DMS153 treated with DMSO at 0.1 percent for 48 hours (cell line): Measurements from ENCODE around the gene CEP131.

Source experiments
- DNase-seq: peaks from one replicate; lab custom pipeline; 2025; ENCODE audit not compliant: unreplicated experiment; lab: John Stamatoyannopoulos, UW

The CEP131 gene

DNA sequence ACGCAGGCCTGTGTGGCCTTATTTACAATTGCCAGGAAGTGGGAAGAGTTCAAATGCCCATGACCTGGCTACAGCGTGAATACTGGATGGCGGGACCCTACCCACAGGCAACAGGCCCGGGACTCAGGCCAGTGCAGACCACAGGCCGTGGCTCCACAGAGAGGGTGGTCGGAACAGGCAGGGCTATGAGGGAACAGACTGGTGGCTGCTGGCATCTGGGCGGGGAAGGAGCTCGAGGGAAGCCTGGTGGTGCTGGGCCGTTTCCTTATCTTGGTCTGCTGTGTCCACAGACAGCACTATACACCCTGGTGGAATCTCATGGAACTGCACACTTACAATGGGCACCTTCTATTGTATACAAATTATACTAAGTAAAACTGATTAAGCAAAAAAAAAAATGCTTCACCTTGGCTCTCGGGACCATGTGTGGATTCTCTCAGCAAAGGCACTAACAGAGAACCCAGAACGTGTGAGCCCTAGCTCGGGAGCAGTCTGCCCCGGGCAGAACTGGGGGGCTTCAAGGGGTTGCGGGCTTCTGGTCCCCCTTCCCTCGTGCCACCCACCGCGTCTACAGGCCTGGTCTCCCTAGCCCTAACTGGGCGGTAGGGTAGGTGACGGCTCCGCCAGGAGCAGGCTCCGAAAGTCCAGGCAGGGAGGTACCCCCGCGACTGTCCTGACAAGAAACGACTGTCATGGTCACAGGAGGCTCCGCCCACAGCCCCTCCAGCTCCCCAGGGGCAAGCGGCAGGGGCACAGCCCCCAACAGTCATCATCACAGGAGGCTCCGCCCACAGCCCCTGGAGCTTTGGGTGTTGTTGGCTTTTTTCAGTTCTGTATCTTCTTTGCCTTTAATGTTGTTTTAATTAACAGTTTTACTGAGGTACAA lies 21.8 kb downstream of the CEP131 start:
- DNase-seq, result peak; percentile 11

GRCh38 chr17:81200201-81200600 lies 22.6 kb downstream of the CEP131 start:
- no peak for DNase-seq

DNA sequence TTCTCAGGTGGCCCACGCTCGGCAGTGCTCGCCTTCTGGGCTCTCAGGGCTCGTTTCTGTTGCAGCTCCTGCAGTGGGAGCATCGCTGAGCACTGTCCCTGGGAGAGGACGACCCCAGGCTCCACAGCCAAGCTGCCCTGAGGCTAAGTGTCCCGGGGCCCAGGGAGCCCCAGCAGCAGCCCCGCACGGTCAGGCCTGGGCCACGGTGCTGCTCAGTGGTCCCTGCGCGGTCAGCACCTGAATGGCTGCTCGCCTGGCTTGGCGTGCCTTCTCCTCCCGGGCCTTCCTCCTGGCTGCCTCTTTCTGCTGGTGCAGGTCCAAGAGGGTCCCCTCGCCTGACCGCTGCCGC lies 23.3 kb downstream of the CEP131 start:
- no peak for DNase-seq

DNA sequence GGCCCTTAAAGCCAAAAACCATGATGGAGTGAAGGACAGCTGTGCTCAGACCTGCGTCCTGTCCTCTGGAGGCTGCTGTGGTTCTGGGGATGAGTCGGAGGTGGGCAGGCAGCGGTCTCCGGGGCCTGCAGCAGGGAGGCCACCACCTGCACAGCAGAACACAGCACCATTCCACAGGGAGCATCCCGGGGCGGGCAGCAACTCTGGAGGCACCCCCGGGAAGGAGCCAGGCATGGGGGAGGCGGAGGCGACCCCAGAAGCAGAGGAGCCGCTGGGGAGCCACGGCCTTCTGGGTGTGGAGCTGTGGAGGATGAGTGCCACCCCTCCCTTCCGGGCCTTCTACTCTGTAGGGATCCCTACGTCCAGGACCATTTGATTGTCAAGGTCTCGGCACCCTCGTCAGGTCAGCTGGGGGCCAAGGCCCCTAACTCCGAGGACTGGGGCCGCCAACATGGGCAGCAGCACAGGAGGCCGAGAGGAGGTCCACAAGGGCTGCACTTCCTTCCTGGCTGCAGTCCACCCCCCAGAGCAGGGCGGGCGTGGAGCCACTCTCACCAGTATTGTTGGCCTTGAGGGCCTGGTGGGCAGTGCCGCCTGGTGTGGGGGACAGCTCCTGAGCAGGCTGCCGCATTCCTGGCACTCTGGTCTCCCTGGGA lies 23.8 kb downstream of the CEP131 start:
- DNase-seq, result no peak

GRCh38 chr17:81197831-81198490 lies 24.8 kb downstream of the CEP131 start:
- DNase-seq, result no peak

- DNase-seq, result no peak
Observed at GRCh38 chr17:81197409-81197795, 25.4 kb downstream of the CEP131 start.

- no peak for DNase-seq
Observed at GRCh38 chr17:81196505-81197408, 26.0 kb downstream of the CEP131 start.

DNA sequence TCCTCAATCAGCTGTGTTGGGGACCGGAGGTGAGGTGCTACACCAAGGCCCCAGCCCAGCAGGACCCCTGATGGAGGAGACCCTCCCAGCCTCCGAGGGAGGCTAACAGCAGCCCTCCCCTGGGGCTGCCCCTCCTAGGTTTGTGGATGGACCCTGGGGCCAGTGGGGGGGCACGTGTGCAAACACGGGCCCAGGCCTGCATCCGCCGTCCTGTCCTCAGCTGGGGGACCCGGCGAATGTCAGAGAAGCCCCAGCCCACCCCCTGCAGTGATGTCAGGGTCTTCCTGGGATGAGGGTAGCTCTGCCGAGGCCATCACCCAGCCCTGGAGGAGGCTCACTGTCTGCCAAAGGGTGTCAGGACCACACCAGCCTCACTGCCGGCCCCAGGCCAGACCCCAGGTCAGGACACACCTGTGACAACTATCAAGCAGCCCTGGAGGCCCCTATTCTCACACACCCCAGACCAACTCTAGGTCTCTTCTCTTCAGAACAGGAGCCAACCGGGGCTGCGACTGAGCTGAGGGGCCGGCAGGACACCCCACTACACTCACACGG lies 26.7 kb downstream of the CEP131 start:
- DNase-seq, result no peak

GRCh38 chr17:81194941-81195901 lies 27.5 kb downstream of the CEP131 start:
- DNase-seq, result no peak

DNA sequence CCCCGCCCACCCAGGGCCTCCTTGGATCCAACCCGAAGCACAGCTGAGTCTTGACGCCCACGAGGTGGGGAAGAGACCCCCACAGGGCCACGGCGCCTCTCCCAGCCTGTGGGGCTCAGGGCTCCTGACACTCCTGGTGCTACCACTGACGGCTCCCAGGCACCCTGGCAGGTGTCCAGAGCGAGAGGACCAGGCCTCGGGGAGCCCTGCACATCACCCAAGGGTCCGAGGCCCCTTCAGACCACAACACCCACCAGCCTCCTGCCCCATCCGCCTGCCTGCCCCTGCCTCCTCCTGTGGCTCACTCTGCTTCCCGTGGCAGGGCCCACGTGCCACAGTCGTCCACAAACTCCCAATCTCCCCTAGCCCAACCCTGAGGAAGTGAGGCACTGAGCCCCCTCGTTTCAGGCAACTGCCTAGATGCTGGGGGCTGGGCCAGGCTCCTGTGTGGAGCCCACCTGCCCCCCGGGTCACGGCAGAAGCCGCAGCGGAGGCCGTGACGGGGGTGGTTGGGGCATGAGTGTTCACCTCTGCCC lies 28.5 kb downstream of the CEP131 start:
- no peak for DNase-seq

- no peak for DNase-seq
Observed at GRCh38 chr17:81193470-81194224, 29.1 kb downstream of the CEP131 start.

DNA sequence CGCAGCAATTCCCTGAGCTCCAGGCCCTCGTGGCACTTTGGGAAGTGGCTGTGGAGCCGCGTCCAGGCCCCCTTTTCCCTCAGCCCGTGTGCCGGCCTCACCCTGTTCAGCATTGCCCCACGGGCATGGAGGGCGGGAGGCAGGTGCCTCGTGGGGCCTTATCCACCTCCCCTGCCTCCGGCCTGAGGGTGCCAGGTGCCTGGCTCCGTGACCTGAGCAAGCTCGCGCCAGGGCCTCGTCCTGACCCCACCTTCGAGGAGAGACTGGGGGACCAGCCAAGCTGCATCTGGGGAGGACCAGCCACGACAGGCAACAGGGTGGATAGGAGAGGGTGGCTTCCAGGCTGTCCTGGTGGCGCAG lies 29.7 kb downstream of the CEP131 start:
- DNase-seq, result no peak

DNA sequence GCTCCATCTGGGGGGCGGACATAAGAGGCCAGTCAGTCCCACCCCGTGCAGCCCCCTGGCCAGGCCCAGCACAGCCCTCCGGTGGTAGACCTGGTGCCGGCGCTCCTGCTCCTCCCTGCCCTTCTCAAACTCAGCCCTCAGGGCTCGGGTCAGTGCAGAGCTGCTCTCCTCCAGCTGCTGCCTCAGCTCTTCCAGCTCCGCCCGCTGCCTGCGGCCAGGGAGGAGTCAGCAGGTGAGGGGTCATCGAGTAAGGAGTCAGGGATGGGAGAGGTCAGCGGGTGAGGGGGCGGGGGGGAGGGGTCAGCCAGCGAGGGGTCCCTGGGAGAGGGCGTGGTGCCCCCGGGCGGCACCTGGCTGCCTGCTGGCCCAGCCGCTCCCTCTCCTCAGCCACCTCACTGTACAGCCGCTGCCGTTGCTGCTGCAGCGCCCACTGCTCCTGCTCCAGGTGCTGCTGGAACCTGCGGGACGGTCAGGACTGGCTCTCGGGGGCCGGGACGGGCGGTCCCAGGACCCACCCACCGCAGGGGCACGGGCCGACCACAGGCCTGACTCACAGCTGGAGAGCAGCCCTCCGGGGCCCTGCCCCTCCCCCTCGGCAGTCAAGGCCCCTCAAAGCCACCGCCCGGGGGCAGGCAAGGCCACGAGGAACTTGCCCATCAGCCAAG lies 30.2 kb downstream of the CEP131 start:
- no peak for DNase-seq

- no peak for DNase-seq
Observed at GRCh38 chr17:81191646-81192045, 31.1 kb downstream of the CEP131 start.

DNA sequence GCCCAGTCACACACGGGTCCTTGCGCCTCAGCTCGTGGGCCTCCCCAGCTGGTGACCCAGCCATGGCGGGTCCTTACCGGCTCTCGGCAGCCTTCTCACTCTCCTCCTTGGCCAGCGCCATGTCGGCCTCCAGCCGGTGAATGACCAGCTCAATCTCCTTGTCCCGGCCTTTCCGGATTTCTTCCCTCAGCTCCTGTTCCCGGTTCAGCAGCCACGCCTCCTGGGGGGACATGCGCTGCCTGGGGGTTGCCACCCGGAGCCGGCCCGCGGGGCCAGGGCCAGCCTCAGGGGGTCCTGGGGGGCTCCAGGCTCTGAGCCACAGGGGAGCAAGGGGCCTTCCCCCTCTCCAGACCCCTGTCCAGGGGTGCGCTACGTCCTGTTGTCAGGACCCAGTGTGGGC lies 31.6 kb downstream of the CEP131 start:
- DNase-seq, result no peak

- no peak for DNase-seq
Observed at GRCh38 chr17:81190591-81190990, 32.2 kb downstream of the CEP131 start.

GRCh38 chr17:81189670-81190530 lies 32.9 kb downstream of the CEP131 start:
- DNase-seq, result no peak
